Neural progenitor cell (in vitro differentiated cells): Measurements from ENCODE around the gene RGS7. TPM values are rescaled to one million over a fixed set of nuclear protein-coding genes. Genes with fewer than 3 reads are reported as not detected.

Source experiments
- DNase-seq: peaks from one replicate; pipeline ENCODE4 v3.0.0-alpha.2; 2016; ENCODE audit warnings: low spot score
- H2AFZ ChIP-seq: fragments of 200-600 bp; sonication (generic); replicated peaks from 2 replicates; pipeline ENCODE4 v1.6.1; 2016; ENCODE audit warnings: antibody characterized with exemption
- H3F3A ChIP-seq: fragments of 200-600 bp; sonication (generic); 2 replicates; pipeline ENCODE4 v1.6.1; 2016; ENCODE audit warnings: antibody characterized with exemption, low read depth
- H3K27ac ChIP-seq: fragments of 200-600 bp; sonication (generic); 2 replicates; pipeline ENCODE4 v1.5.1; 2016; ENCODE audit warnings: mild to moderate bottlenecking
- H3K27me3 ChIP-seq: fragments of 200-600 bp; sonication (generic); 2 replicates; pipeline ENCODE4 v1.6.1; 2016; ENCODE audit warnings: mild to moderate bottlenecking, moderate library complexity
- H3K36me3 ChIP-seq: fragments of 200-600 bp; sonication (generic); 2 replicates; pipeline ENCODE4 v1.5.1; 2016
- H3K4me1 ChIP-seq: fragments of 200-600 bp; sonication (generic); 2 replicates; pipeline ENCODE4 v1.6.1; 2016; ENCODE audit warnings: mixed run types
- H3K4me2 ChIP-seq: fragments of 200-600 bp; sonication (generic); 2 replicates; pipeline ENCODE4 v1.6.1; 2016
- H3K4me3 ChIP-seq: fragments of 200-600 bp; sonication (generic); 2 replicates; pipeline ENCODE4 v1.5.1; 2016
- H3K79me2 ChIP-seq: fragments of 200-600 bp; sonication (generic); 2 replicates; pipeline ENCODE4 v1.6.1; 2016; ENCODE audit warnings: low read depth
- H3K9ac ChIP-seq: fragments of 200-600 bp; sonication (generic); 2 replicates; pipeline ENCODE4 v1.6.1; 2016
- H3K9me3 ChIP-seq: fragments of 200-600 bp; sonication (generic); 2 replicates; pipeline ENCODE4 v1.5.1; 2016; ENCODE audit warnings: low read depth
- H4K20me1 ChIP-seq: fragments of 200-600 bp; sonication (generic); 2 replicates; pipeline ENCODE4 v1.6.1; 2016; ENCODE audit warnings: low read depth
- H3K27ac Mint-ChIP-seq: 3 replicates; pipeline ENCODE4 v1.8.0; 2021; ENCODE audit warnings: mixed read lengths
- H3K27me3 Mint-ChIP-seq: 2 replicates; pipeline ENCODE4 v1.8.0; 2022; ENCODE audit warnings: low read depth, mild to moderate bottlenecking, inconsistent platforms, moderate library complexity, mixed read lengths; ENCODE audit not compliant: insufficient read depth
- H3K36me3 Mint-ChIP-seq: 3 replicates; pipeline ENCODE4 v1.8.0; 2021; ENCODE audit warnings: mixed read lengths
- H3K4me1 Mint-ChIP-seq: 3 replicates; pipeline ENCODE4 v1.8.0; 2021; ENCODE audit warnings: mixed read lengths
- H3K4me3 Mint-ChIP-seq: 3 replicates; pipeline ENCODE4 v1.8.0; 2021; ENCODE audit warnings: mild to moderate bottlenecking, moderate library complexity, mixed read lengths
- H3K9me3 Mint-ChIP-seq: 3 replicates; pipeline ENCODE4 v1.8.0; 2020; ENCODE audit warnings: mixed read lengths
- EZH2 ChIP-seq: fragments of 200-600 bp; sonication (generic); IDR thresholded peaks from 2 replicates; pipeline ENCODE4 v1.6.1; 2017; ENCODE audit warnings: antibody characterized with exemption, mild to moderate bottlenecking, moderate library complexity
- EZH2phosphoT487 ChIP-seq: fragments of 200-600 bp; sonication (generic); IDR thresholded peaks from 2 replicates; pipeline ENCODE4 v1.6.1; 2017; ENCODE audit warnings: antibody characterized with exemption
- total RNA-seq: library from RNA; depleted of rRNA; stranded (reverse); fragments of >200 nt; gene quantifications from 2 replicates; pipeline ENCODE4 v1.2.3, GENCODE V29; 2015; ENCODE audit warnings: low replicate concordance
- TF ChIP-seq, protein P1 (sequence below): fragments of 200-600 bp; sonication (generic); IDR thresholded peaks from 2 replicates; pipeline ENCODE4 v1.5.1; 2017; ENCODE audit warnings: antibody characterized with exemption, mild to moderate bottlenecking

Gene RGS7
- total RNA-seq, 1 donor from 2014 or later: not detected

DNA sequence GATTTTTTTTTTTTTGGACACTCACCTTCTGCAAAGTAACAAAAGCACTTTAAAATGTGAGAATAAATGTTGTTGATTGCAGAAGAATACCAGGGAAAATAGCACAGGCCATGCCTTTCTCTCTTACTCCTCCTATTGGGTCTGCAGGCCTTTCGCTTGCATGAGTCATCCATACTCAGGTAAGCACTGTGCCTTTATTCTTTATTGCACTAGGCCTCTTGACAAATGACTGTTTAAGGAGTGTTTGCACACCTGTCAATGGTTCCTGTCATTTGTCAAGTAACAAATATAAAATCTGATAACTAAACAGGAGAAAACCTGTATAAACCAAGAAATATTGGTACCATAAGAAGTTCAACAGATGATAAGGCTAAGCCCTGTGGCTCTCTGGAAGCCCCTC is 106.5 kb downstream of the RGS7 start:
- H3K4me1 Mint-ChIP-seq: no peaks in the 10 kb centered on the region
- H4K20me1 ChIP-seq: no peaks in the 10 kb centered on the region
- no peak overlapping the region for H3K4me3 ChIP-seq
- TF ChIP-seq EZH2: no peak
- TF ChIP-seq, protein P1, sequence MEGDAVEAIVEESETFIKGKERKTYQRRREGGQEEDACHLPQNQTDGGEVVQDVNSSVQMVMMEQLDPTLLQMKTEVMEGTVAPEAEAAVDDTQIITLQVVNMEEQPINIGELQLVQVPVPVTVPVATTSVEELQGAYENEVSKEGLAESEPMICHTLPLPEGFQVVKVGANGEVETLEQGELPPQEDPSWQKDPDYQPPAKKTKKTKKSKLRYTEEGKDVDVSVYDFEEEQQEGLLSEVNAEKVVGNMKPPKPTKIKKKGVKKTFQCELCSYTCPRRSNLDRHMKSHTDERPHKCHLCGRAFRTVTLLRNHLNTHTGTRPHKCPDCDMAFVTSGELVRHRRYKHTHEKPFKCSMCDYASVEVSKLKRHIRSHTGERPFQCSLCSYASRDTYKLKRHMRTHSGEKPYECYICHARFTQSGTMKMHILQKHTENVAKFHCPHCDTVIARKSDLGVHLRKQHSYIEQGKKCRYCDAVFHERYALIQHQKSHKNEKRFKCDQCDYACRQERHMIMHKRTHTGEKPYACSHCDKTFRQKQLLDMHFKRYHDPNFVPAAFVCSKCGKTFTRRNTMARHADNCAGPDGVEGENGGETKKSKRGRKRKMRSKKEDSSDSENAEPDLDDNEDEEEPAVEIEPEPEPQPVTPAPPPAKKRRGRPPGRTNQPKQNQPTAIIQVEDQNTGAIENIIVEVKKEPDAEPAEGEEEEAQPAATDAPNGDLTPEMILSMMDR: no peak
- no peak for TF ChIP-seq EZH2phosphoT487
- no peak overlapping the region for H2AFZ ChIP-seq
- H3K27me3 Mint-ChIP-seq: no peaks in the 10 kb centered on the region
- H3K27ac ChIP-seq: no peak overlapping the region
- no peaks in the 10 kb centered on the region for H3K79me2 ChIP-seq
- DNase-seq: no peak
- no peak overlapping the region for H3K9ac ChIP-seq
- no peak overlapping the region for H3K4me3 Mint-ChIP-seq
- no peaks in the 10 kb centered on the region for H3F3A ChIP-seq
- no peaks in the 10 kb centered on the region for H3K36me3 ChIP-seq
- no peak overlapping the region for H3K4me2 ChIP-seq
- H3K27me3 ChIP-seq: no peaks in the 10 kb centered on the region
- H3K9me3 ChIP-seq: no peaks in the 10 kb centered on the region
- H3K27ac Mint-ChIP-seq: no peak overlapping the region
- H3K36me3 Mint-ChIP-seq: no peaks in the 10 kb centered on the region
- no peaks in the 10 kb centered on the region for H3K4me1 ChIP-seq
- peaks cover 4% of the 10 kb centered on the region for H3K9me3 Mint-ChIP-seq

DNA sequence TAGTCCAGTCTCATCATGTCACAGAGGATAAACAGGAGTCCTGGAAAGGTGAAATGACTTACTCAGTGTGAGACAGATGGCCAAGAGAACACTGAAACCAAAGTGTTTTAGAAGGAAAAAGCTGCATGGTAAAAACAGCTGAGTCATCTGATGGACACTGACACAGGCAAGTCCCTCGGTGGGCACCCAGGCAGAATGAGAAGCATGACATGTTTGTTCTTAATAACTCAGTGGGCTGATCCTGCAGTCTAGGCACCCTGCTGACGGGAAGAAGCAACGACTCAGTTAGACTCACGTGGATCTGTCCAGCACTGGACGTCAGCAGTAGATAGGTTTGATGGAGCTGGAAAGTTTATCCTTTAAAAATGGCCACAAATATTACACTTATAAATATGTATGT is 116.9 kb downstream of the RGS7 start:
- Histone ChIP-seq H3K4me1 (peaks cover 5% of the 10 kb centered on the region), H3K9ac (no peak overlapping the region), H3K36me3 (no peaks in the 10 kb centered on the region), H3K4me2 (no peak overlapping the region), H4K20me1 (no peaks in the 10 kb centered on the region), H3K9me3 (no peaks in the 10 kb centered on the region), H3K4me3 (no peak overlapping the region), H3K79me2 (no peaks in the 10 kb centered on the region), H3K27ac (no peak overlapping the region), H3F3A (no peaks in the 10 kb centered on the region), H2AFZ (no peak overlapping the region), H3K27me3 (no peaks in the 10 kb centered on the region)
- TF ChIP-seq EZH2phosphoT487: no peak
- TF ChIP-seq, protein P1: no peak
- no peak for TF ChIP-seq EZH2
- H3K4me3 Mint-ChIP-seq: no peak overlapping the region
- H3K4me1 Mint-ChIP-seq: peaks cover 28% of the 10 kb centered on the region
- H3K27me3 Mint-ChIP-seq: no peaks in the 10 kb centered on the region
- no peak overlapping the region for H3K27ac Mint-ChIP-seq
- no peaks in the 10 kb centered on the region for H3K36me3 Mint-ChIP-seq
- no peak for DNase-seq
- H3K9me3 Mint-ChIP-seq: no peaks in the 10 kb centered on the region

DNA sequence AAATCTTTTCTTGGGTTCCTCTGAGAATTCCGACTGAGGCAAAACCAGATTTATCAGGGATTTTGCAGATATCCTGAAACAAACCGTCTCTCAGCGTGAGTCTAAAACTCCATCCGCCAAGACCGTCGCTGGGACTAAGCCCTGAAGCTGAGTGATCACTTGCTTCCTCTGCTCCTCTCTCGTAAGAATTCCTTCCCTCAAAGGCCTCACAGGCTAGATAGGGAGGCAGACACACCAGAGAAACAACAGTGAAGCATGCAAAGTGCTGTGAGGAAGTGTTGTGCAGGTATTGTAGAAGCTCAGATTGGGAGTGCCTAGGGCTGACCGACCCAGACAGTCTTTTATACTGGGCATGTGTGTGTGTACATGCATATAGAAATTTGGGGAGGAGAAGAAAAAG is 119.1 kb downstream of the RGS7 start:
- H3K27me3 ChIP-seq: no peaks in the 10 kb centered on the region

More for the DNA sequence above, 119.1 kb downstream of the RGS7 start:
- TF ChIP-seq, protein P1: no peak
- no peak for TF ChIP-seq EZH2phosphoT487
- no peak for TF ChIP-seq EZH2
- Histone ChIP-seq H3K79me2 (no peaks in the 10 kb centered on the region), H3K27ac (no peak overlapping the region), H3K9me3 (no peaks in the 10 kb centered on the region), H2AFZ (no peak overlapping the region), H3K4me2 (no peak overlapping the region), H3K4me1 (peaks cover 7% of the 10 kb centered on the region), H4K20me1 (no peaks in the 10 kb centered on the region), H3F3A (no peaks in the 10 kb centered on the region), H3K4me3 (no peak overlapping the region), H3K9ac (no peak overlapping the region), H3K36me3 (no peaks in the 10 kb centered on the region)
- peak; percentile 38 for DNase-seq
- H3K9me3 Mint-ChIP-seq: no peaks in the 10 kb centered on the region
- no peak overlapping the region for H3K4me3 Mint-ChIP-seq
- peaks cover 34% of the 10 kb centered on the region for H3K4me1 Mint-ChIP-seq
- H3K36me3 Mint-ChIP-seq: no peaks in the 10 kb centered on the region
- no peak overlapping the region for H3K27ac Mint-ChIP-seq
- H3K27me3 Mint-ChIP-seq: no peaks in the 10 kb centered on the region
